GM12801 (cell line): ENCODE data around the gene CPM.

ENCODE experiments used
- CTCF ChIP-seq: IDR thresholded peaks from one replicate; pipeline ENCODE4 v1.5.1; 2011; ENCODE audit warnings: control low read depth; ENCODE audit not compliant: insufficient read length; ENCODE audit errors: extremely low read depth

CPM gene

GRCh38 chr12:68885381-68885780, 47.6 kb downstream of the CPM start:
- TF ChIP-seq CTCF: no peak

GRCh38 chr12:68884251-68884650, 48.7 kb downstream of the CPM start:
- no peak for TF ChIP-seq CTCF

- no peak for TF ChIP-seq CTCF
Measured at GRCh38 chr12:68883151-68883550, 49.8 kb downstream of the CPM start.

GRCh38 chr12:68882251-68882964, 50.6 kb downstream of the CPM start:
- TF ChIP-seq CTCF: no peak

- TF ChIP-seq CTCF: no peak
Measured at GRCh38 chr12:68880660-68881325, 52.2 kb downstream of the CPM start.

GRCh38 chr12:68878846-68879245, 54.1 kb downstream of the CPM start:
- no peak for TF ChIP-seq CTCF

GRCh38 chr12:68878283-68878682, 54.7 kb downstream of the CPM start:
- TF ChIP-seq CTCF: no peak
